ENCODE data around the gene NOL4L.

NOL4L gene

DNA sequence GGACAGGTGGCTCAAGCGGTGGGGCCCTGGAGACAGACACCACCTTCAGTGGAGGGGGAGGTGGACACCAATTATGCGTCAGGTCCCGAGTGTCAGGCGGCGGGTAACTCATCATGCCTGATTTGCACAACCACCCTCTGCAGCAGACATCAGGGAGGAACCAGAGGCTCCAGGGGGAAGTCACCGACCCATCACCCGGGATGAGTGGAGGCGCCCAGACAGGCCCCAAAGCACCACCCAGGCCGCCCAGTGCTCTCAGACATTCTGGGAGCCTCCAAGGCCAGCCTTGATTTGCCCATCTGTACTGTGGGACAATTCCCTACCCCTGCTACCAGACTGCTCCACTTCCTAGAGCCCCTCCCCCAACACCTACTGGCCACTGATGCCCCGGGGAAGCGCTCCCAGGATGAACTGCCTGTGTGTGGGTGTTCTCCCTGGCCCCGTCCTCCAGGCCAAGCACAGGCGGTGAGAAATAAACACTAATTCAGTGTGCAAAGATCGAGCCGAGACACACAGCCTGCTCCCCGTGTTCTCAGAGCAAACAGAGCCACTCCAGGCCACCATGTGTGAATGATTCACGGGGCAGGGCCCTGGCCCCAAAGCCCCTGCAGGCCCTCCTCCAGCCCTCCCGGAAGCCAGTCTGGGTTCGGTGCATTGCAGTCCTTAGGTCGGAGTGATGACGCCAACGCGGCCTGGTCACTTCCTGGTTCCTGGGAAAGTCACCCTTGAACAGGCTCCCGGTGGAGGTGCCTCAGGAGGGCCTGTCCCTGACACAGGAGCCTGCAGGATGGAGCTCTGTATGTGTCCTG is 119.8 kb downstream of the NOL4L start:
- no peak for DNase-seq

DNA sequence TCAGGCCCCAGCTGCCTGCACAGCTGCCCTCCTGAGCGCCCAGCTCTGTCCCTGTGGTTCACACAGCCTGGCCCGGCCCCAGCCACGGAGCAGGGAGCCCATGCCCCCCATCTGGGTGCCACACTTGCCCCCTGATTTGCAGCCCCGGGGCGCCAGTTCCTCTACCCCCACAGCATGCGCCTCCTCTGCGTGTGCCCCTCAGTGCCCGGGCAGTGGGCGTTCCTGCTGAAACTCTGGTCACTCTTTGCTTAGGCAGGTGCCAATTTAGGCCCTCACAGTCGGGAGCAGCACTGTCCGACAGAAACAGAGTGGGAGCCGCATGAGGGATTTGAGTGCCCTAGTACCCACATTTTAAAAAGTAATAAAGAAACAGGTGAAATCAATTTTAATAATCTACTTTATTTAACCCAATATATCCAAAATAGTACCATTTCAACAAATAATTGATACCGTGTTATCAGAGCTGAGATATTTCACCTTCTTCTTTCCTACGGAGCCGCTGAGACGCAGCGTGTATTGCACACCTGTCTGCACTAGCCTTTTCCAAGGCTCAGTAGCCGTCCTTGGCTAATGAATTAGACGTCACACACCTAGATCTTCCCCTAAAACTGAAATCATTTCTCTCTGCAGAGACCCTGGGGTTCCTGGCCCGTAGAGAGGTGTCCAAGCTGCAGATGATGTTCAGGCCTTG is 120.6 kb downstream of the NOL4L start:
- DNase-seq, result no peak

DNA sequence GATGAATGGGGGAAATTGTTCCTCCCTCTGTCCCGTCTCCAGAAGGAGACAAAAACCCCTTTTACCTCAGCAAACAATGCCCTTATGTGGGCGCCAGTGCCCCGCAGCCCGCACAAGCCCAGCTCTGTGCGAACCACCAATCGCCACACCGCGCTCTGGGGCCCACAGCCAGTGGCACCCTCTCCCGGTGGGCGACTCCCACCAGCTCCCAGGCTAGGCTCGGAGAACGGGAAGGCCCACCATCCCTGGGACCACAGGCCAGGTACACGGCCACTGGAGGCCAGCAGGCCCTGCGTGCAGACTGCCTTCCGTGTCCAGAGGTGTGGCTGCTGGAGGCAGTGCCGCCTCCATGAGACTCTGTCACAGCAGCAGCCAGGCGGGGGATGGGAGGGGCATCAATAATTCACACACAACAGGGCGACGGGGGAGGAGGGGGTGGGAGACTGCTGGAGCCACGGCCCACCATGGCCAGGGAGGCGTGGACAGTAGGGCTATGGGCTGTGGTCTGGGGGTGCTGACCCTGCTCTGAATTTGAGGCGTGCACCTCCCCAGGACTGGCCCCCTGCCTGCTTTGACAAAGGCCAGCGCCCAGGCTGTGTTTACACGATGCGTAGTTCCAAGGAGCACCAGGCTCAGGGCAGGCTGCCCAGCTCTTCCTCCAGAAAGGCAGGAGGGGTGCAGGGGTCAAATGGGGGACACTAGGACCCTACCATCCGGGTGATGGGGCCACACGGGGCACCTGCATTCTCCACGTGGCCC is 121.3 kb downstream of the NOL4L start:
- no peak for DNase-seq

GRCh38 chr20:32462900-32463641 is 122.1 kb downstream of the NOL4L start:
- DNase-seq, result no peak

DNA sequence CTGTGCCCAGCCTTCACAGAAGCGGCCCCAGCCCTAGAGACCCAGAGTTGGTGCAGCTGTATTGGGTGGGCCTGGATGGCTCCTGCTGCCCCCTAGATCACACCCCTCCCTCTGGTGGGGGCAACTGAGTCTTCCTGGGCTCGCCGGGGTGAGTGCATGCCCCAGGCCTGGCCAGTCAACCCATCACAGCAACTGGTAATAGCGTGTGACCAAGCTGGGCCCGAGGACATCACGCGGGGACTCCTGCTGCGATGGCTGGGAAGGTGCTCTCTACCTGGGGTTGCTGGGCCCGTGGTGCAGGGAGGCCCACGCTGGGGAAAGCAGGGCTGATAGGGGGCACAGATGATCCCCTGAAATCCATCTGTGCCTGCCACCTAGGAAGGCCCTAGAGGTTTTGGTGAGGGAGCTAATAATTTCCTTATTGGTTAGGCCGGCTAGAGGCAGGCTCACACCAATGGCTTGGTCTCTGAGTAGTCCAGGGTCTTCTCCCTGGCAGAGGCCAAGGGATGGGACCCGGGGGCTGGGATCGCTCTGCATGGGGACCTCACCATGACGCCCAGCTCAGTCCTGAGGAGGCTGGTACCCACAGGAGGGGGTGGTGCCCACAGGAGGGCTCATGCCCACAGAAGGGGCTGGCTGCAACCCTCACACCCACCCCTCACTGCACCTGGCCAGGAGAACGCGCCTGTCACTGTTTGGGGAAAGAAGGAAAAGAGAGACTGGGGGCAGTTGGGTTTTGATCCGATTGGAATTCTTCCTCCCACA is 123.1 kb downstream of the NOL4L start:
- no peak for DNase-seq

DNA sequence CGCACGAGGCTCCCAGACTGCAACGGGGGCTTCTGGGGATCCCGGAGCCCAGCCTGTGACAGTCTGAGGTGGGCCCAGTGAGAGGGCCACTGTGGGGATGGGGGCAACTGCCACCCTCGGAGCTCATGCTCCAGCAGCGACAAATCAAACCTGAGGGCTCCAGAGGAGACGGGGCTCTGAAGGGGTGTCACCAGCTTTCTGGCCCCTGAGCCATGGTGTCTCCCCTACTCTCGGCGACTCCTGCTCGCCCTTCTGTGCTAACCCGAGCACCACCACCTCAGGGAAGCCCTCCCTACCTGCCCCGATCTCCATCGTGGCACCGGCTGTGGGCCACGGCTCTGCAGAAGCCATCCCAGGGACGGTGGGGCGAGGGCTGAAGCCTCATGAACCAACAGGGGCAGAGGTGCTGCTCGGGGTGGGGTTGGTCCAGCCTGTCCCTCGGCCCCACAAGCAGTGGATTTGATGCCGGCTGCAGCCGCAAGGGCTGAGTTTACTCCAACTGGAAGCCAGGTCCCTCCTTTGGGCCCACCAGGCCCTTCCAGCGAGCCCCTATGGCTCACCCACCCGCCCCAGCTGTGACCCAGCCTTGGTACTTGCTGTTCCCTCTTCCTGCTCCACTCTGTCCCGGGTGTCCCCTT is 124.3 kb downstream of the NOL4L start:
- no peak for DNase-seq

DNA sequence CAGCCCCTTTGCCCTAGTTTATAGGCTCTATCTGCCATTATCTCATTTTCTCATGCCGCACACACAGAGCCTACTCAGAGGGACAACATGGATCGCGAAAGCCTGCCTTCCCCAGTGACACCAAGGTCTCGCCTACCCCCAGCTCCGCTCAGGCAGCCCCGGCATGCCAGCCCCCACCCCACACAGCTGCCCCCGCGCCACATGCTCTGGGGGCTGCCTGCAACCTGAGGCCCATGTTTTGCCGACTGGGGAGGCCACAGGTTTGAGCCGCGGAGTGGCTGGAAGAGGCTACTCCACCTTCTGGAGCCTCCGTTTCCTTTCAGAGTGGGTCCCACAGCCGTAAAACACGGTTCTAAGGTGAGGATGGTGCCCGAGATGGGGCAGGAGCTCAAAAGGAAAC is 124.9 kb downstream of the NOL4L start:
- DNase-seq, result no peak

DNA sequence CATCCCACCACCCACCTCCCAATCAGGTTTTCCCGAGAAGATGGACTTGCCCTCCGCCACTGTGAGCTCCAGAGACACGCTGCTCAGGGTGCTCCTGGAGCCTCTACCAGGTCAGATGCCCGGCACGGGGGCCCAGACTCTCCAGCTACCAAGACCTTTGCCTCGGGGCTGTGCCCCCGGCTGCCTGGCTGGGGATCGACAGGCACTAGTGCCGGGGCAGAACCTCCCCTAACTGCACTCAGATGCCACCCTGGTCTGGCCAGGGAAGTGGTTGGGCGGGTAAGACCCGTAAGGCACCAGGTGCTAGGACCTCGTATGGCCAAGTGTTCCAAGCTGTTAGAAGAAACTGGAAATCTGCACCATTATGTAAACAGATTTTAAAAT is 126.3 kb downstream of the NOL4L start:
- DNase-seq, result no peak

GRCh38 chr20:32458061-32458836 is 126.9 kb downstream of the NOL4L start:
- no peak for DNase-seq

DNA sequence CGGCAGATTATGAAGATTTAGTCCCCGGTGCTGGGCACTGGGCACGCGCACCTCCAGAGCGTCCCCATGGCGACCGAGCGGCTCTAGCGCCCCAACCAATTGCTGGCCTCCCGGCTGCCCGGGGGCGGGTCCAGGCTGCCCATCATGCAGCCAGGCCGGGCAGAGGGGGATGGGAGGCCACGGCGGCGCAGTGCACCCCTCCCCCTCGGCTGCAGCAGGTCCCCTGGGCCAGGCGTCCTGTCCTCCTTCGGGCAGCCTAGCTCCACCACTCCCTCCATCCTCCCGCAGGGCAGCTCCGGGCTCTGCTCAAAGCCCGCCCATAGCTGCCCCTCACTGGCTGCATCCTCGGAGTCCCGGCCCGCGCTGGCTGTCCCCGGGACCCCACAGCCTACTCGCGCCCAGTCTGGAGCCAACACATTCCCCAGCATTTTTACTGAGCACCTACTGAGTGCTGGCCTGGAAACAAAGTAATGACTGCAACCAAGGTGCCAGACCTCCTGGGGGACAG is 127.6 kb downstream of the NOL4L start:
- DNase-seq, result no peak

- DNase-seq, result no peak
Measured at GRCh38 chr20:32456869-32457478, 128.2 kb downstream of the NOL4L start.

GRCh38 chr20:32455901-32456701 is 129.0 kb downstream of the NOL4L start:
- DNase-seq, result no peak

GRCh38 chr20:32455171-32455900 is 129.8 kb downstream of the NOL4L start:
- no peak for DNase-seq

GRCh38 chr20:32454164-32455145 is 130.7 kb downstream of the NOL4L start:
- DNase-seq, result no peak

- no peak for DNase-seq
Measured at GRCh38 chr20:32453467-32454163, 131.5 kb downstream of the NOL4L start.

DNA sequence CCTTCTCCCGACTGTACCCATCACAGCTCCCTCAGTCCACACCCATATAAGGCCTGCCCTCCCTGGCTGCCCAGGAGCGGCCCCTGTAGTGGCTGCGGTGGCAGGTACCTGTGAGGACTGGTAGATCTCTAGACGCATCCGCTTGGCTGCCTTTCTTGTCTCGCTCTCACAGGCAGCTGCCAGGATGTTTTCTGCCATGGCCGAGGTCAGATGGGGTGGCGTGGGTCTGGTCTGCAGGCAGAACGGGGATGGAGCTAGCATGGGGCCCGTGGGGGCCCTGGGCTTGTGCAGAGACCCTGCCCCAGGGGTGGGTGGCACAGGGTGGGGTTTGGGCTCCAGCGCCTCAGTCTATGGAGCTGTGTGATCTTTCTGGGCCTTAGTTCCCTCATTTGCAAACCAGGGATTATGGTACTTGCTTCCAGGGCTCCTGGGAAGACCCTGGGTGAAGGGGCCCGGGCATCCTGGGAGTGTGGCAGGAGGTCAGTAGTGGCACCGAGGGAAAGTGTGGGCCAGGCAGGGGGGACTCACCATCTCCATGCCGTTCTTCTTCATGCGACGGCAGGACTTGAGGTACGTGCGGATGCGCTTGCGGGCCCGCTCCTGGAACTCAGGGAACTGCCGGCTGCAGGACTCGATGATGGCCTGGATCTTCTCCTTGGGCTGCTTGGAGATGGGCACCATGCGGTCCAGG is 132.2 kb downstream of the NOL4L start:
- no peak for DNase-seq
